Fibroblast of lung (primary cell): ENCODE measurements around the gene CATSPER1. TPM values are rescaled to one million over a fixed set of nuclear protein-coding genes. Genes with fewer than 3 reads are reported as not detected.

Source experiments
- DNase-seq, 2 donors: peaks; one replicate each; pipeline versions ENCODE4 v3.0.0 to v3.0.0-alpha.2; 2010; ENCODE audit warnings: low read depth in 2 of 2
- H2AFZ ChIP-seq: 2 replicates; pipeline ENCODE4 v1.5.1; 2012; ENCODE audit warnings: low read length, control low read depth, inconsistent platforms
- H3K27ac ChIP-seq: 2 replicates; pipeline ENCODE4 v1.5.1; 2011; ENCODE audit warnings: low read length, control low read depth; ENCODE audit not compliant: insufficient read depth
- H3K27me3 ChIP-seq: 2 replicates; pipeline ENCODE4 v1.5.1; 2011; ENCODE audit warnings: mild to moderate bottlenecking, low read length; ENCODE audit not compliant: control insufficient read depth, insufficient read depth
- H3K36me3 ChIP-seq: 2 replicates; pipeline ENCODE4 v1.5.1; 2011; ENCODE audit warnings: low read length; ENCODE audit not compliant: control insufficient read depth, insufficient read depth
- H3K4me1 ChIP-seq: 2 replicates; pipeline ENCODE4 v1.5.1; 2011; ENCODE audit warnings: low read length; ENCODE audit not compliant: control insufficient read depth, insufficient read depth; ENCODE audit errors: extremely low read depth
- H3K4me2 ChIP-seq: 2 replicates; pipeline ENCODE4 v1.5.1; 2011; ENCODE audit warnings: low read length, control low read depth; ENCODE audit not compliant: insufficient read depth; ENCODE audit errors: extremely low read depth
- H3K4me3 ChIP-seq, 4 experiments: fragments of 200-600 bp in 1 of 4; sonication (generic) in 1 of 4; replicated peaks in 1 of 4; 2 replicates each; pipeline ENCODE4 v1.5.1; 2011 to 2016; ENCODE audit warnings: low read length in 4 of 4, low read depth in 3 of 4, mild to moderate bottlenecking in 3 of 4, control low read depth in 2 of 4, inconsistent platforms in 1 of 4, mixed read lengths in 1 of 4; ENCODE audit not compliant: insufficient read depth in 1 of 4; ENCODE audit errors: control extremely low read depth in 1 of 4
- H3K79me2 ChIP-seq: 2 replicates; pipeline ENCODE4 v1.5.1; 2012; ENCODE audit warnings: mild to moderate bottlenecking, low read length, inconsistent platforms; ENCODE audit not compliant: control insufficient read depth, insufficient read depth
- H3K9ac ChIP-seq: 2 replicates; pipeline ENCODE4 v1.5.1; 2011; ENCODE audit warnings: mild to moderate bottlenecking, low read length, control low read depth; ENCODE audit not compliant: insufficient read depth
- H3K9me3 ChIP-seq: 2 replicates; pipeline ENCODE4 v1.5.1; 2012; ENCODE audit warnings: low read depth, low read length; ENCODE audit not compliant: control insufficient read depth, insufficient read depth
- H4K20me1 ChIP-seq: 2 replicates; pipeline ENCODE4 v1.5.1; 2011; ENCODE audit warnings: low read length; ENCODE audit not compliant: control insufficient read depth, insufficient read depth; ENCODE audit errors: extremely low read depth
- EZH2 ChIP-seq: IDR thresholded peaks from 2 replicates; pipeline ENCODE4 v1.5.1; 2012; ENCODE audit warnings: low read length, control low read depth, mild to moderate bottlenecking; ENCODE audit errors: missing control alignments
- polyA plus RNA-seq, 2 donors: library from polyadenylated mRNA; depleted of rRNA in 1 of 2; stranded (reverse) in 1 of 2; unstranded in 1 of 2; fragments of >200 nt; gene quantifications; 2 replicates each; pipeline ENCODE4 v1.2.1, GENCODE V29; 2011 to 2012; ENCODE audit warnings: missing spikeins in 1 of 2
- total RNA-seq: library from RNA; depleted of rRNA; stranded (reverse); fragments of >200 nt; gene quantifications from 2 replicates; pipeline ENCODE4 v1.2.1, GENCODE V29; 2014
- TF ChIP-seq, protein P1 (sequence below), 2 donors: IDR thresholded peaks in 1 of 2; conservative IDR thresholded peaks in 1 of 2; 1 replicate in 1 of 2; 2 replicates in 1 of 2; pipeline ENCODE4 v1.5.1; 2011 to 2012; ENCODE audit warnings: low read length in 2 of 2, control low read depth in 1 of 2, inconsistent platforms in 1 of 2, low read depth in 1 of 2, mild to moderate bottlenecking in 1 of 2

Gene CATSPER1
- total and polyA plus RNA-seq, 2 donors (not counting 1 experiment from before 2014, with no cell fraction given) = not detected

DNA sequence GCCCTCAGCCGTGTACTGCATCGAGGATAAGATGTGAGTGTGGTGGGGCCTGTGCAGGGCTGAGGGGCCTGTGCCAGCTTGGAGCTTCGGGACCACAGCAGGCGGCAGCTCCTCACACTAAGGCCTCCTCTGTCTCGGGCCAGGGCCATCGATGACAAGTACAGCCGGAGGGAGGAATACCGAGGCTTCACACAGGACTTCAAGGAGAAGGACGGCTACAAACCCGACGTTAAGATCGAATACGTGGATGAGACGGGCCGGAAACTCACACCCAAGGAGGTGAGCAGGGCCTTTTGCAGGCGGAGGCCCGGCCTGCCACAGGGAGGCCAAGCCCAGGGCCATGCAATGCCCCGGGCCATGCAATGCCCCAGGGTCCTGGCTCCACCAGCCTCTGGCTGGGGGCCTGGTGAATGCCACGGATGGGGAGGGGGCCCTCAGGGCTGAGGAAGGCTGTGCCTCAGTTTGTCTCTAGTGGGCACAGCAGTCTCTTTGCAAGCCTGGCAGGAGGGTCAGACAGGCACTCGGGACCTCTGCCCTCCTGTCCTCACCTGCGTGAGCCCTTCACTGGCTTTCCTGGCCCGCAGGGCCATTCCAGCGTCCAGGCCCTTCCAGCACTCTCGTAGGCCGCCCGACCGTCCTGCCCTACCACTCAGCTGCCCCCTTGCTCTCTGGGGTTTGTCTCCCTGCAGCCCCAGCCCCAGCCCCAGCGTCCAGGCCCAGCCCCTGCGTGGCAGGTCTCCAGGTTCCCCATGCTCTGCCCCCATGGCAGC is 48.5 kb downstream of the CATSPER1 start:
- Histone ChIP-seq H3K4me2 (no peak overlapping the region), H3K9ac (no peak overlapping the region), H2AFZ (no peak overlapping the region), H3K36me3 (peaks cover 16% of the 10 kb centered on the region), H3K4me3 (no peak overlapping the region), H4K20me1 (no peaks in the 10 kb centered on the region), H3K4me1 (peaks cover 4% of the 10 kb centered on the region), H3K79me2 (no peaks in the 10 kb centered on the region), H3K27me3 (no peaks in the 10 kb centered on the region), H3K27ac (no peak overlapping the region), H3K9me3 (no peaks in the 10 kb centered on the region)
- no peak for TF ChIP-seq EZH2
- TF ChIP-seq, protein P1, sequence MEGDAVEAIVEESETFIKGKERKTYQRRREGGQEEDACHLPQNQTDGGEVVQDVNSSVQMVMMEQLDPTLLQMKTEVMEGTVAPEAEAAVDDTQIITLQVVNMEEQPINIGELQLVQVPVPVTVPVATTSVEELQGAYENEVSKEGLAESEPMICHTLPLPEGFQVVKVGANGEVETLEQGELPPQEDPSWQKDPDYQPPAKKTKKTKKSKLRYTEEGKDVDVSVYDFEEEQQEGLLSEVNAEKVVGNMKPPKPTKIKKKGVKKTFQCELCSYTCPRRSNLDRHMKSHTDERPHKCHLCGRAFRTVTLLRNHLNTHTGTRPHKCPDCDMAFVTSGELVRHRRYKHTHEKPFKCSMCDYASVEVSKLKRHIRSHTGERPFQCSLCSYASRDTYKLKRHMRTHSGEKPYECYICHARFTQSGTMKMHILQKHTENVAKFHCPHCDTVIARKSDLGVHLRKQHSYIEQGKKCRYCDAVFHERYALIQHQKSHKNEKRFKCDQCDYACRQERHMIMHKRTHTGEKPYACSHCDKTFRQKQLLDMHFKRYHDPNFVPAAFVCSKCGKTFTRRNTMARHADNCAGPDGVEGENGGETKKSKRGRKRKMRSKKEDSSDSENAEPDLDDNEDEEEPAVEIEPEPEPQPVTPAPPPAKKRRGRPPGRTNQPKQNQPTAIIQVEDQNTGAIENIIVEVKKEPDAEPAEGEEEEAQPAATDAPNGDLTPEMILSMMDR (conservative IDR thresholded peaks at IDR 0.05 in 1 of 2, IDR thresholded peaks at IDR 0.05 in 1 of 2; ENCODE audit: low read depth in 1 of 2, low read length in 2 of 2) = no peak
- DNase-seq = no peak

DNA sequence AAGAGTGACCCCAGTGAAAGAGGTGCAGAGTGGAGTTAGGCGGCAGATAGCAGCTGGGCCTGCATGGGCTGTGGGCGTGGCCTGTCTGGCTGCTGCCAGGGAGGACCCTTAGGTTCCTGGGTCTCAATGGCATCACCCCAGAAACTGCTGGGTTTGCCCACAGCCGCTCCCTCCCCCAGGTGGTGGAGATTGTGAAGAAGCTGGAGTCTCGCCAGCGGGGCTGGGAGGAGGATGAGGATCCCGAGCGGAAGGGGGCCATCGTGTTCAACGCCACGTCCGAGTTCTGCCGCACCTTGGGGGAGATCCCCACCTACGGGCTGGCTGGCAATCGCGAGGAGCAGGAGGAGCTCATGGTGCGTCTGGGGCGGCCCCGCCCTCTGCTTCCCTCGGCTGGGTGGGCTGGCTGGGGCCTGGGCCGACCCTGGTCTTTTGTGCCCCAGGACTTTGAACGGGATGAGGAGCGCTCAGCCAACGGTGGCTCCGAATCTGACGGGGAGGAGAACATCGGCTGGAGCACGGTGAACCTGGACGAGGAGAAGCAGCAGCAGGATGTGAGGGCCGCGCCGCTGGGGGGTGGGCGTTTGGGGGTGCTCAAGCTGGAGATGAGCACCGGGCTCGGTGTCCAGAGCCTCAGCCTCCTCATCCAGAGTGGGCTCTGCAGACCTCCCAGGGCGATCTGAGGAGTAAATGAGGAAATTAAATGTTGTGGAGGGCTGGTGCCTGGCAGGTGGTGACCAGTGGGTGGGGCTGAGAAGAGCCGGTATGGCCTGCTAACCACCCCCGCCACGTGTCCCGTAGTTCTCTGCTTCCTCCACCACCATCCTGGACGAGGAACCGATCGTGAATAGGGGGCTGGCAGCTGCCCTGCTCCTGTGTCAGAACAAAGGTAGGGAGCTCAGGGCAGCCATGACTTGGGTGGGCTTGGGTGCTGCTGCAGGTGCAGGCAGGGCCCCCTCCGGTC is 49.8 kb downstream of the CATSPER1 start:
- Histone ChIP-seq H3K4me2 (no peak overlapping the region), H3K27me3 (no peaks in the 10 kb centered on the region), H4K20me1 (no peaks in the 10 kb centered on the region), H2AFZ (no peak overlapping the region), H3K79me2 (no peaks in the 10 kb centered on the region), H3K4me1 (peaks cover 4% of the 10 kb centered on the region), H3K9ac (no peak overlapping the region), H3K4me3 (no peak overlapping the region), H3K36me3 (peaks cover 16% of the 10 kb centered on the region), H3K27ac (no peak overlapping the region), H3K9me3 (no peaks in the 10 kb centered on the region)
- TF ChIP-seq EZH2 = no peak
- TF ChIP-seq, protein P1 (conservative IDR thresholded peaks at IDR 0.05 in 1 of 2, IDR thresholded peaks at IDR 0.05 in 1 of 2; ENCODE audit: low read depth in 1 of 2, low read length in 2 of 2) = no peak
- no peak for DNase-seq

DNA sequence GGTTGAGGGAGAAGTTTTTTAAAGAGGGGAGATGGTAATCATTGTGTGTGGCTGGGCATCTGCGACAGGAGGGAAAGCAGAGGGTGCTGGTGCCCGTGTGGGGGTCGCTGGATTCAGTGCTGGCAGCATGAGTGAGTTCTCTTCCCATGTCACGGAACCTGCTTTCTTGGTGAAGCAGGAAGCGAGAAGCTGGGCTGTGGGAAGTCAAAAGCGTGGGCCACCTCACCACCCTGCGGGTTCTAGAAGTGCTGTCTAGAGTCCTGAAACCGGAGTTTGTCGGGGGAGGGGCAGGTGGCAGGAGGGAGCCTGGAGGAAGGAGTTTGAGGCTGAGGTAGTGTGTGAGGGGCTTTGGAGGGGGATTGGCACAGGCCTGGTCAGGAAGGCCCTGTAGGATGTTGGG is 50.5 kb downstream of the CATSPER1 start:
- H3K4me3 ChIP-seq = no peak overlapping the region
- H3K36me3 ChIP-seq = peaks cover 16% of the 10 kb centered on the region
- H3K9ac ChIP-seq = no peak overlapping the region
- no peaks in the 10 kb centered on the region for H4K20me1 ChIP-seq
- H2AFZ ChIP-seq = no peak overlapping the region
- no peak for DNase-seq
- no peak for TF ChIP-seq EZH2
- TF ChIP-seq, protein P1 (conservative IDR thresholded peaks at IDR 0.05 in 1 of 2, IDR thresholded peaks at IDR 0.05 in 1 of 2; ENCODE audit: low read depth in 1 of 2, low read length in 2 of 2) = no peak
- H3K27me3 ChIP-seq = no peaks in the 10 kb centered on the region
- no peak overlapping the region for H3K27ac ChIP-seq
- H3K79me2 ChIP-seq = no peaks in the 10 kb centered on the region
- no peak overlapping the region for H3K4me2 ChIP-seq
- no peaks in the 10 kb centered on the region for H3K9me3 ChIP-seq
- peaks cover 4% of the 10 kb centered on the region for H3K4me1 ChIP-seq
